ENCODE results near the gene ARHGAP10. TPM values are rescaled to one million over a fixed set of nuclear protein-coding genes. Genes with fewer than 3 reads are reported as not detected.

ARHGAP10 gene
- total RNA-seq, 2 experiments from 2014 or later, result 3.6 to 3.8 TPM

GRCh38 chr4:147754037-147754445 lies 22.2 kb downstream of the ARHGAP10 start:
- CTCF ChIA-PET, result interaction anchor here (1.1 kb wide), 1 partner anchor 113 kb away, joined by 3 read pairs; no protein-coding TSS in a partner anchor
- Mint-ChIP-seq H3K27ac (no peak overlapping the region), H3K27me3 (ENCODE audit: low read depth) (no peaks in the 10 kb centered on the region), H3K36me3 (ENCODE audit: low read depth) (no peaks in the 10 kb centered on the region), H3K9me3 (no peaks in the 10 kb centered on the region), H3K4me1 (ENCODE audit: low read depth) (peaks cover 2% of the 10 kb centered on the region), H3K4me3 (no peak overlapping the region)
- intact Hi-C loops (cut with micrococcal nuclease), result no loop called here
- DNase-seq, result no peak

- no peak overlapping the region for H3K27ac Mint-ChIP-seq
- H3K9me3 Mint-ChIP-seq, result no peaks in the 10 kb centered on the region
- no peaks in the 10 kb centered on the region for H3K27me3 Mint-ChIP-seq (ENCODE audit: low read depth)
- H3K4me1 Mint-ChIP-seq (ENCODE audit: low read depth), result no peaks in the 10 kb centered on the region
- H3K4me3 Mint-ChIP-seq, result no peak overlapping the region
- CTCF ChIA-PET, result no interaction called here
- intact Hi-C loops (cut with micrococcal nuclease), result no loop called here
- DNase-seq, result no peak
- no peaks in the 10 kb centered on the region for H3K36me3 Mint-ChIP-seq (ENCODE audit: low read depth)
Observed at GRCh38 chr4:147755561-147756295, 23.8 kb downstream of the ARHGAP10 start.

- Mint-ChIP-seq H3K4me1 (ENCODE audit: low read depth) (no peaks in the 10 kb centered on the region), H3K27me3 (ENCODE audit: low read depth) (no peaks in the 10 kb centered on the region), H3K36me3 (ENCODE audit: low read depth) (no peaks in the 10 kb centered on the region), H3K9me3 (no peaks in the 10 kb centered on the region), H3K27ac (no peak overlapping the region), H3K4me3 (no peak overlapping the region)
- CTCF ChIA-PET, result no interaction called here
- no peak for DNase-seq
- intact Hi-C loops (cut with micrococcal nuclease), result no loop called here
Observed at GRCh38 chr4:147756417-147756816, 24.5 kb downstream of the ARHGAP10 start.

- DNase-seq, result no peak
- CTCF ChIA-PET, result interaction anchor here (0.6 kb wide), 1 partner anchor 1190 kb away, joined by 3 read pairs; no protein-coding TSS in a partner anchor
- intact Hi-C loops (cut with micrococcal nuclease), result no loop called here
- no peaks in the 10 kb centered on the region for H3K4me1 Mint-ChIP-seq (ENCODE audit: low read depth)
- no peak overlapping the region for H3K4me3 Mint-ChIP-seq
- H3K27me3 Mint-ChIP-seq (ENCODE audit: low read depth), result no peaks in the 10 kb centered on the region
- no peak overlapping the region for H3K27ac Mint-ChIP-seq
- H3K36me3 Mint-ChIP-seq (ENCODE audit: low read depth), result no peaks in the 10 kb centered on the region
- no peaks in the 10 kb centered on the region for H3K9me3 Mint-ChIP-seq
Observed at GRCh38 chr4:147760176-147760575, 28.3 kb downstream of the ARHGAP10 start.

GRCh38 chr4:147760695-147761094 lies 28.8 kb downstream of the ARHGAP10 start:
- no peaks in the 10 kb centered on the region for H3K9me3 Mint-ChIP-seq
- intact Hi-C loops (cut with micrococcal nuclease), result no loop called here
- H3K4me3 Mint-ChIP-seq, result no peak overlapping the region
- CTCF ChIA-PET, result interaction anchor here (0.6 kb wide), 1 partner anchor 1190 kb away, joined by 3 read pairs; no protein-coding TSS in a partner anchor
- no peaks in the 10 kb centered on the region for H3K27me3 Mint-ChIP-seq (ENCODE audit: low read depth)
- no peaks in the 10 kb centered on the region for H3K4me1 Mint-ChIP-seq (ENCODE audit: low read depth)
- no peak overlapping the region for H3K27ac Mint-ChIP-seq
- no peaks in the 10 kb centered on the region for H3K36me3 Mint-ChIP-seq (ENCODE audit: low read depth)
- no peak for DNase-seq

- no peaks in the 10 kb centered on the region for H3K36me3 Mint-ChIP-seq (ENCODE audit: low read depth)
- intact Hi-C loops (cut with micrococcal nuclease), result no loop called here
- H3K27me3 Mint-ChIP-seq (ENCODE audit: low read depth), result no peaks in the 10 kb centered on the region
- no peak for DNase-seq
- H3K4me3 Mint-ChIP-seq, result no peak overlapping the region
- H3K9me3 Mint-ChIP-seq, result no peaks in the 10 kb centered on the region
- no peak overlapping the region for H3K27ac Mint-ChIP-seq
- CTCF ChIA-PET, result no interaction called here
- no peaks in the 10 kb centered on the region for H3K4me1 Mint-ChIP-seq (ENCODE audit: low read depth)
Observed at GRCh38 chr4:147761218-147761883, 29.5 kb downstream of the ARHGAP10 start.

GRCh38 chr4:147764337-147764736 lies 32.4 kb downstream of the ARHGAP10 start:
- Mint-ChIP-seq H3K27ac (no peak overlapping the region), H3K27me3 (ENCODE audit: low read depth) (no peaks in the 10 kb centered on the region), H3K4me3 (no peak overlapping the region), H3K4me1 (ENCODE audit: low read depth) (peaks cover 5% of the 10 kb centered on the region), H3K36me3 (ENCODE audit: low read depth) (no peaks in the 10 kb centered on the region), H3K9me3 (no peaks in the 10 kb centered on the region)
- DNase-seq, result no peak
- intact Hi-C loops (cut with micrococcal nuclease), result no loop called here
- CTCF ChIA-PET, result no interaction called here

GRCh38 chr4:147765121-147765529 lies 33.2 kb downstream of the ARHGAP10 start:
- Mint-ChIP-seq H3K36me3 (ENCODE audit: low read depth) (no peaks in the 10 kb centered on the region), H3K27me3 (ENCODE audit: low read depth) (no peaks in the 10 kb centered on the region), H3K4me3 (no peak overlapping the region), H3K27ac (no peak overlapping the region), H3K9me3 (no peaks in the 10 kb centered on the region), H3K4me1 (ENCODE audit: low read depth) (peaks cover 8% of the 10 kb centered on the region)
- DNase-seq, result no peak
- intact Hi-C loops (cut with micrococcal nuclease), result no loop called here
- CTCF ChIA-PET, result interaction anchor here (1.1 kb wide), 1 partner anchor 15 kb away, joined by 4 read pairs; no protein-coding TSS in a partner anchor

- intact Hi-C loops (cut with micrococcal nuclease), result no loop called here
- no peaks in the 10 kb centered on the region for H3K9me3 Mint-ChIP-seq
- H3K36me3 Mint-ChIP-seq (ENCODE audit: low read depth), result no peaks in the 10 kb centered on the region
- peak; percentile 22 for DNase-seq
- CTCF ChIA-PET, result no interaction called here
- H3K4me1 Mint-ChIP-seq (ENCODE audit: low read depth), result peaks cover 8% of the 10 kb centered on the region
- no peak overlapping the region for H3K4me3 Mint-ChIP-seq
- H3K27ac Mint-ChIP-seq, result no peak overlapping the region
- no peaks in the 10 kb centered on the region for H3K27me3 Mint-ChIP-seq (ENCODE audit: low read depth)
Observed at GRCh38 chr4:147768113-147768512, 36.2 kb downstream of the ARHGAP10 start.

- CTCF ChIA-PET, result no interaction called here
- H3K36me3 Mint-ChIP-seq (ENCODE audit: low read depth), result no peaks in the 10 kb centered on the region
- H3K9me3 Mint-ChIP-seq, result no peaks in the 10 kb centered on the region
Observed at GRCh38 chr4:147769386-147769785, 37.5 kb downstream of the ARHGAP10 start.

GRCh38 chr4:147770831-147771230 lies 38.9 kb downstream of the ARHGAP10 start:
- no peaks in the 10 kb centered on the region for H3K9me3 Mint-ChIP-seq
- H3K4me1 Mint-ChIP-seq (ENCODE audit: low read depth), result peaks cover 8% of the 10 kb centered on the region
- H3K27ac Mint-ChIP-seq, result no peak overlapping the region
- DNase-seq, result no peak
- H3K4me3 Mint-ChIP-seq, result no peak overlapping the region
- intact Hi-C loops (cut with micrococcal nuclease), result no loop called here
- no peaks in the 10 kb centered on the region for H3K36me3 Mint-ChIP-seq (ENCODE audit: low read depth)
- CTCF ChIA-PET, result interaction anchor here (1.0 kb wide), 1 partner anchor 96 kb away, joined by 3 read pairs; no protein-coding TSS in a partner anchor
- H3K27me3 Mint-ChIP-seq (ENCODE audit: low read depth), result no peaks in the 10 kb centered on the region

More at GRCh38 chr4:147769386-147769785, 37.5 kb downstream of the ARHGAP10 start:
- Mint-ChIP-seq H3K27me3 (ENCODE audit: low read depth) (no peaks in the 10 kb centered on the region), H3K4me1 (ENCODE audit: low read depth) (peaks cover 8% of the 10 kb centered on the region), H3K27ac (no peak overlapping the region), H3K4me3 (no peak overlapping the region)
- intact Hi-C loops (cut with micrococcal nuclease), result no loop called here
- no peak for DNase-seq

- Mint-ChIP-seq H3K9me3 (no peaks in the 10 kb centered on the region), H3K4me1 (ENCODE audit: low read depth) (peaks cover 8% of the 10 kb centered on the region), H3K27ac (no peak overlapping the region), H3K4me3 (no peak overlapping the region), H3K36me3 (ENCODE audit: low read depth) (no peaks in the 10 kb centered on the region), H3K27me3 (ENCODE audit: low read depth) (no peaks in the 10 kb centered on the region)
- intact Hi-C loops (cut with micrococcal nuclease), result no loop called here
- DNase-seq, result no peak
- CTCF ChIA-PET, result no interaction called here
Observed at GRCh38 chr4:147772056-147772455, 40.2 kb downstream of the ARHGAP10 start.
